Tibial artery (tissue), 4 donors: ENCODE results near the gene SH2D1B.
"Not testable (repeated sequence)": the region's sequence is repeated elsewhere in the genome, so short reads cannot be mapped to it uniquely, and the experiment has no call there.

Experiments used
- DNase-seq, 2 donors: peaks; one replicate each; pipeline ENCODE4 v3.0.0-alpha.2; 2019
- H3K27ac ChIP-seq, 2 donors: fragments of 200-600 bp; sonication (generic) in 1 of 2; 1 replicate in 1 of 2; 2 replicates in 1 of 2; pipeline ENCODE4 v1.5.1; 2018 to 2019; ENCODE audit warnings: mild to moderate bottlenecking in 1 of 2
- H3K27me3 ChIP-seq, 2 donors: fragments of 200-600 bp; sonication (generic) in 1 of 2; one replicate each; pipeline versions ENCODE4 v1.5.1 to v1.6.0; 2016 to 2019
- H3K36me3 ChIP-seq, 3 donors: fragments of 200-600 bp; sonication (generic) in 2 of 3; one replicate each; pipeline ENCODE4 v1.5.1; 2016 to 2019; ENCODE audit warnings: mild to moderate bottlenecking in 2 of 3
- H3K4me1 ChIP-seq, 4 donors: fragments of 200-600 bp; sonication (generic) in 2 of 4; 1 replicate in 3 of 4; 2 replicates in 1 of 4; pipeline ENCODE4 v1.5.1; 2016 to 2019
- H3K4me3 ChIP-seq, 2 donors: fragments of 200-600 bp; sonication (generic) in 1 of 2; 1 replicate in 1 of 2; 2 replicates in 1 of 2; pipeline ENCODE4 v1.5.1; 2018 to 2019; ENCODE audit warnings: mild to moderate bottlenecking in 2 of 2
- H3K9me3 ChIP-seq, 3 donors: fragments of 200-600 bp; sonication (generic) in 1 of 3; one replicate each; pipeline ENCODE4 v1.5.1; 2016 to 2019
- intact Hi-C: fragments of 100-400 bp; cut with DNase I; formaldehyde crosslinking; loops from one replicate; pipeline ENCODE4 v1.15.0; 2023; ENCODE audit warnings: low total_unique reads
- TF ChIP-seq, protein P1 (sequence below), 2 experiments: fragments of 200-600 bp in 1 of 2; fragments of 450-650 bp in 1 of 2; IDR thresholded peaks; one replicate each; pipeline ENCODE4 v1.5.1; 2017 to 2019; ENCODE audit warnings: antibody characterized with exemption in 2 of 2, mild to moderate bottlenecking in 1 of 2, moderate library complexity in 1 of 2

Gene SH2D1B

DNA sequence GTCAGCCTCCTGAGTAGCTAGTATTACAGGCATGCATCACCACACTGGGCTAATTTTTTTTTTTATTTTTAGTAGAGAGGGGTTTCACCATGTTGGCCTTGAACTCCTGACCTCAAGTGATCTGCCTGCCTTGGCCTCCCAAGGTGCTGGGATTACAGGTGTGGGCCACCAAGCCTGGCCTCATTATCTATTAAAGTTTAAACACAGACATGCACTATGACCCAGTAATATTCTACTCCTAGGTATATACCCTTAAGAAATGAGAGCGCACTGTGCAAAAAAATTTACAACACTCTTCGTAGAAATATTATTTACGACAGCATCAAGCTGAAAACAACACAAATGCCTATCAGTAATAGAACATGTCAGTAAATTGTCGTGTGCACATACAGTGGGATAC lies 18.6 kb upstream of the SH2D1B start:
- H3K9me3 ChIP-seq: no peaks in the 10 kb centered on the region
- no peak overlapping the region for H3K27ac ChIP-seq
- H3K36me3 ChIP-seq: no peaks in the 10 kb centered on the region
- no peak overlapping the region for H3K4me3 ChIP-seq
- DNase-seq: no peak
- intact Hi-C loops: no loop called here
- TF ChIP-seq, protein P1, sequence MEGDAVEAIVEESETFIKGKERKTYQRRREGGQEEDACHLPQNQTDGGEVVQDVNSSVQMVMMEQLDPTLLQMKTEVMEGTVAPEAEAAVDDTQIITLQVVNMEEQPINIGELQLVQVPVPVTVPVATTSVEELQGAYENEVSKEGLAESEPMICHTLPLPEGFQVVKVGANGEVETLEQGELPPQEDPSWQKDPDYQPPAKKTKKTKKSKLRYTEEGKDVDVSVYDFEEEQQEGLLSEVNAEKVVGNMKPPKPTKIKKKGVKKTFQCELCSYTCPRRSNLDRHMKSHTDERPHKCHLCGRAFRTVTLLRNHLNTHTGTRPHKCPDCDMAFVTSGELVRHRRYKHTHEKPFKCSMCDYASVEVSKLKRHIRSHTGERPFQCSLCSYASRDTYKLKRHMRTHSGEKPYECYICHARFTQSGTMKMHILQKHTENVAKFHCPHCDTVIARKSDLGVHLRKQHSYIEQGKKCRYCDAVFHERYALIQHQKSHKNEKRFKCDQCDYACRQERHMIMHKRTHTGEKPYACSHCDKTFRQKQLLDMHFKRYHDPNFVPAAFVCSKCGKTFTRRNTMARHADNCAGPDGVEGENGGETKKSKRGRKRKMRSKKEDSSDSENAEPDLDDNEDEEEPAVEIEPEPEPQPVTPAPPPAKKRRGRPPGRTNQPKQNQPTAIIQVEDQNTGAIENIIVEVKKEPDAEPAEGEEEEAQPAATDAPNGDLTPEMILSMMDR (IDR thresholded peaks at IDR 0.05): no peak
- no peaks in the 10 kb centered on the region for H3K27me3 ChIP-seq
- no peaks in the 10 kb centered on the region for H3K4me1 ChIP-seq

DNA sequence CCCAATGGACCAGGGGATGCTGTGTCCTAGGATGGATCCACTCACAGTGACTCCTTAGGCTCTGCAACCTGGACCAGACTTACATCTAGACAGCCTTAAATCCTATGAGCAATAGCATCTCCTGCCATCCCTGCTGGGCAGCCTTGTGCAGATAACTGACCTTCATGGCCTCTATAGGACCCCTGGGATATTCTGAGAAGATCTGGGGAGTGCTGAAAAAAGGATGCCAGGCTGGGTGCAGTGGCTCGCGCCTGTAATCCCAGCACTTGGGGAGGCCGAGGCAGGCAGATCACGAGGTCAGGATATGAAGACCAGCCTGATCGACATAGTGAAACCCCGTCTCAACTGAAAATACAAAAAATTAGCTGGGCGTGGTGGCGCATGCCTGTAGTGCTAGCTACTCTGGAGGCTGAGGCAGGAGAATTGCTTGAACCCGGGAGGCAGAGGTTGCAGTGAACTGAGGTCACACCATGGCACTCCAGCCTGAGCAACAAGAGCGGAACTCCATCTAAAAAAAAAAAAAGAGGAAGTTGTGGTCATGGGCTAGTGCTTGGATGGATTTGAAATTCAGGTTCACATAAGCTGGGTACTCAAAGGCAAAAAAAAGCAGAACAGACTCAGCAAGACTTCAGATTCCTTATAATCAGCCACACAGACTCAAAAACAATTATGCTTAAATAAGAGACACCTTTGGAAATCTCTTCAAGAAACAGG lies 10.9 kb upstream of the SH2D1B start:
- Histone ChIP-seq H3K4me3 (no peak overlapping the region), H3K27me3 (peaks cover 0 to 4% of the 10 kb centered on the region in 2 donors), H3K9me3 (no peaks in the 10 kb centered on the region), H3K36me3 (no peaks in the 10 kb centered on the region), H3K27ac (no peak overlapping the region), H3K4me1 (no peaks in the 10 kb centered on the region)
- intact Hi-C loops: no loop called here
- no peak for DNase-seq
- TF ChIP-seq, protein P1 (IDR thresholded peaks at IDR 0.05): no peak

GRCh38 chr1:162421258-162422164 lies 9.6 kb upstream of the SH2D1B start:
- TF ChIP-seq, protein P1 (IDR thresholded peaks at IDR 0.05): no peak

DNA sequence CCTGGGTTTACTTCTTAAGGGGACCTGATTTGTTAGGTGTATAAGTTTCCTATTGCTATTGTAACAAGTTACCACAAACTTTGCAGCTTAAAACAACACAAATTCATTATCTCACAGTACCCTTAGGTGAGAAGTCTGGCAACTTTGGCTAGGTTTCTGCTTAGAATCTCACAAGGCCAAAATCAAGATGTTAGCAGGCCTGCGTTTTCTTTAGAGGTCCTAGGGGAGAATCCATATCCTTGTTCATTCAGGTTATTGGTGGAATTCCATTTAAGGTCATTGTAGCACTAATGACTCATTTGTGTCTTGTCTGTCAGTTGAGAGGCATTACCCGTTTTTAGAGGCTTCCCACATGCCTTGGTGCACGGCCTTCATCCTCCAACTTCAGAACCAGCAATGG lies 8.2 kb upstream of the SH2D1B start:
- peaks cover 0 to 4% of the 10 kb centered on the region in 2 donors for H3K27me3 ChIP-seq
- no peak overlapping the region for H3K27ac ChIP-seq
- H3K4me1 ChIP-seq: no peaks in the 10 kb centered on the region
- intact Hi-C loops: no loop called here
- no peak overlapping the region for H3K4me3 ChIP-seq
- no peaks in the 10 kb centered on the region for H3K9me3 ChIP-seq
- no peaks in the 10 kb centered on the region for H3K36me3 ChIP-seq
- no peak for DNase-seq
- TF ChIP-seq, protein P1 (IDR thresholded peaks at IDR 0.05): no peak

More at GRCh38 chr1:162421258-162422164, 9.6 kb upstream of the SH2D1B start:
- intact Hi-C loops: no loop called here
- no peaks in the 10 kb centered on the region for H3K4me1 ChIP-seq
- H3K27ac ChIP-seq: no peak overlapping the region
- no peak overlapping the region for H3K4me3 ChIP-seq
- DNase-seq: no peak
- H3K27me3 ChIP-seq: peaks cover 0 to 4% of the 10 kb centered on the region in 2 donors
- H3K36me3 ChIP-seq: no peaks in the 10 kb centered on the region
- no peaks in the 10 kb centered on the region for H3K9me3 ChIP-seq

DNA sequence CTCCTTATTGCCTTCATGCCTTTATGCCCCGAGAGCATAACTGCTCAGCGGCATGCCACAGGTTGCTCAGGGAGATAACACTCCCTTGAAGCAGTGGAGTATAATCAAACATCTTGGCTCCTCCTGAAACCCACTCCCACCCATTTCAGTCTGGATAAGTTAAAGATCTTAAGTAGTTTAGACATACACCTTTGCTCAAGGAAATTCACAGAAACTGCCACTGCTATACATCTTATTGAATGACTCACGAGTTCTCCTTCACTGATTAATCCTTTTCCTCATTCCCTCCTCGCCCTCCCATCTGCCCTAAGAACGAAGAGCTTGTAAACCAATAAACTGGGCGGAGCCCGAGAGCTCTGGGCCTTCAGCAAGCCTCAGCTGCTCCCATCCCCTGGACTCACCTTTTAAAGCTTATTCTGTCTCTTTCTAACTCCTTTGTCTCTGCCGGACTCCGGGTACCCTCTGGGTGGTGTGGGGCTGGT lies 7.6 kb upstream of the SH2D1B start:
- H3K36me3 ChIP-seq, H3K4me3 ChIP-seq, DNase-seq, H3K4me1 ChIP-seq, intact Hi-C loops, H3K27me3 ChIP-seq, H3K9me3 ChIP-seq, H3K27ac ChIP-seq: not testable (repeated sequence)

DNA sequence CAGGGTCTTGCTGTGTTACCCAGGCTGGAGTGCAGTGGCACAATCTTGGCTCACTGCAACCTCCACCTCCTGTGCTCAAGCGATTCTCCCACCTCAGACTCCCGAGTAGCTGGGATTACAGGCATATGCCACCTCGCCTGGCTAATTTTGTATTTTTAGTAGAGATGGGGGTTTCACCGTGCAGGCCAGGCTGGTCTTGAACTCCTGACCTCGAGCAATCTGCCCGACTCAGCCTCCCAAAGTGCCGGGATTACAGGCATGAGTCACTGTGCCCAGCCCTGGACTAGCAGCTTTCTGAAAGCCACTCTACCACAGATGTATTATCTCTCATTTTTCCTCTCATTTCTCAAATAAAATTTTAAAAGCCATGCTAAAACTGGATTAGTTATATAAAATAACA lies 6.6 kb upstream of the SH2D1B start:
- H3K27ac ChIP-seq, H3K9me3 ChIP-seq, H3K4me3 ChIP-seq, H3K36me3 ChIP-seq, H3K27me3 ChIP-seq, DNase-seq, intact Hi-C loops, H3K4me1 ChIP-seq: not testable (repeated sequence)
